Measurements from ENCODE around the gene MTMR11. TPM values are rescaled to one million over a fixed set of nuclear protein-coding genes. Genes with fewer than 3 reads are reported as not detected.
A peak's percentile ranks its signal among the peaks of the same experiment; 100 is the strongest.

MTMR11 gene
- total and polyA plus RNA-seq, 2 of the 8 experiments (the other 6 are each of a cell fraction or from before 2014, with no cell fraction given): 3.7 to 4.8 TPM

GRCh38 chr1:149934356-149934755, 2.3 kb downstream of the MTMR11 start:
- no peak overlapping the region for H2BK120ac ChIP-seq (replicated peaks; ENCODE audit: low read depth, low read length)
- H3K23ac ChIP-seq (ENCODE audit: insufficient read length): no peak overlapping the region
- H4K20me1 ChIP-seq (replicated peaks in 1 of 2; ENCODE audit: control insufficient read depth in 1 of 2, insufficient read depth in 2 of 2, low read length in 2 of 2): no peaks in the 10 kb centered on the region
- no peak overlapping the region for H3K14ac ChIP-seq (ENCODE audit: insufficient read length)
- H2BK5ac ChIP-seq (ENCODE audit: low read depth, low read length): no peak overlapping the region
- H3K4ac ChIP-seq (replicated peaks; ENCODE audit: insufficient read length, low read depth, low read length): no peak overlapping the region
- DNase-seq (ENCODE audit: low read depth in 1 of 2, low spot score in 2 of 2) (no peak), FAIRE-seq (no peak)
- H3K9me3 ChIP-seq (ENCODE audit: insufficient read depth in 2 of 2, low read depth in 1 of 2, low read length in 1 of 2): no peaks in the 10 kb centered on the region
- H3K4me3 ChIP-seq (ENCODE audit: extremely low read depth in 1 of 4, insufficient read depth in 2 of 4, low read depth in 3 of 4, low read length in 4 of 4): no peak overlapping the region
- no peaks in the 10 kb centered on the region for H3K27me3 ChIP-seq (replicated peaks in 1 of 4; ENCODE audit: control insufficient read depth in 3 of 4, extremely low read depth in 1 of 4, insufficient read depth in 3 of 4, low read length in 3 of 4)
- ChIA-PET CTCF (ENCODE audit: partially characterized antibody) (interaction anchor here (1.4 kb wide), 2 partner anchors 8 to 27 kb away, joined by 3 to 4 read pairs; no protein-coding TSS in a partner anchor), POLR2A (ENCODE audit: partially characterized antibody) (interaction anchor here (3.7 kb wide), 1 partner anchor 47 kb away, joined by 20 read pairs; a partner anchor contains a TSS)
- no peak overlapping the region for H2BK20ac ChIP-seq (ENCODE audit: low read length)
- H2AFZ ChIP-seq (ENCODE audit: low read length): no peak overlapping the region
- H2BK12ac ChIP-seq (ENCODE audit: low read depth, low read length): no peak overlapping the region
- WGBS, 2 experiments (ENCODE audit: extremely low coverage in 1 of 2, insufficient coverage in 1 of 2, insufficient read length in 1 of 2, insufficient replicate concordance in 2 of 2, low coverage in 1 of 2, low lambda C conversion rate in 2 of 2, missing lambda C conversion rate in 1 of 2): 85% methylated on average over 2 of the region's 2 CpGs; no CpG with 5 or more reads in 1 of the 2 experiments
- H3K79me2 ChIP-seq (ENCODE audit: control insufficient read depth in 1 of 2, insufficient read depth in 2 of 2, low read length in 2 of 2): no peaks in the 10 kb centered on the region
- no peak overlapping the region for H3K18ac ChIP-seq (ENCODE audit: extremely low read depth, low read length)
- no peak overlapping the region for H3K4me2 ChIP-seq (ENCODE audit: insufficient read depth in 1 of 2, low read depth in 2 of 2, low read length in 2 of 2)
- no peak overlapping the region for H4K5ac ChIP-seq (ENCODE audit: insufficient read length, low read depth, low read length)
- no peak overlapping the region for H4K8ac ChIP-seq (ENCODE audit: extremely low read depth, insufficient read depth, low read length)
- TF ChIP-seq RAD21 (IDR thresholded peaks at IDR 0.05 in 1 of 2, conservative IDR thresholded peaks at IDR 0.05 in 1 of 2; ENCODE audit: low read depth in 2 of 2, low read length in 2 of 2) (no peak), CBX5 (IDR thresholded peaks at IDR 0.05; ENCODE audit: low read depth, low read length) (no peak), NANOG (IDR thresholded peaks at IDR 0.05; ENCODE audit: insufficient read depth, low read depth, low read length, poor library complexity, severe bottlenecking) (no peak), CTCF (IDR thresholded peaks at IDR 0.05; ENCODE audit: control extremely low read depth in 1 of 3, insufficient read depth in 1 of 3, low read depth in 1 of 3, low read length in 3 of 3) (no peak), BRCA1 (IDR thresholded peaks at IDR 0.05; ENCODE audit: low read depth, low read length) (no peak)
- no peak overlapping the region for H3K9ac ChIP-seq (replicated peaks in 1 of 4; ENCODE audit: extremely low read depth in 1 of 4, low read depth in 3 of 4, low read length in 3 of 4)
- H4K91ac ChIP-seq (replicated peaks; ENCODE audit: insufficient read length, low read length): no peak overlapping the region
- H3K36me3 ChIP-seq (ENCODE audit: control insufficient read depth in 2 of 4, insufficient read depth in 4 of 4, low read length in 3 of 4): no peaks in the 10 kb centered on the region
- H3K4me1 ChIP-seq (replicated peaks in 1 of 4; ENCODE audit: control insufficient read depth in 3 of 4, insufficient read depth in 4 of 4, low read length in 3 of 4): peaks cover 5 to 16% (median 11%) of the 10 kb centered on the region in 4 experiments; a peak in 6 of 7 replicates
- H2BK15ac ChIP-seq (ENCODE audit: low read length): peak overlapping the region; percentile 90; the same call in 1 of the 2 replicates
- no peak overlapping the region for H3K27ac ChIP-seq (ENCODE audit: low read depth, low read length)
- no peak overlapping the region for H2AK5ac ChIP-seq (ENCODE audit: low read depth, low read length)
- H3K23me2 ChIP-seq (ENCODE audit: low read depth, low read length): peaks cover 2% of the 10 kb centered on the region; the same call in 1 of the 2 replicates
- H3K79me1 ChIP-seq (ENCODE audit: low read depth, low read length): no peaks in the 10 kb centered on the region
- no peak overlapping the region for H3K56ac ChIP-seq (replicated peaks; ENCODE audit: insufficient read length, low read depth, low read length)

All from H1 (cell line).